H1 (cell line): ENCODE results near the gene PCDHGA11. TPM values are rescaled to one million over a fixed set of nuclear protein-coding genes. Genes with fewer than 3 reads are reported as not detected.

Experiments used
- CTCF ChIA-PET: fragments of 300-600 bp; sonication (Branson Sonifier 250); formaldehyde crosslinking; loops from one replicate; lab custom pipeline; 2021; ENCODE audit not compliant: partially characterized antibody; lab: Charles Lee
- POLR2A ChIA-PET: fragments of 300-600 bp; sonication (Branson Sonifier 250); formaldehyde crosslinking; loops from one replicate; lab custom pipeline; 2021; ENCODE audit warnings: inconsistent platforms; ENCODE audit not compliant: partially characterized antibody; lab: Charles Lee
- DNase-seq, 2 experiments: peaks; one replicate each; pipeline versions ENCODE4 v3.0.0 to v3.0.0-alpha.2; 2010 to 2022; ENCODE audit warnings: low spot score in 2 of 2, low read depth in 1 of 2, mixed read lengths in 1 of 2
- FAIRE-seq: peaks from 2 replicates; lab custom pipeline; 2011; peaks lifted over from hg19 to GRCh38; lab: Jason Lieb, UNC
- H2AFZ ChIP-seq: 2 replicates; pipeline ENCODE4 v1.8.1; 2012; ENCODE audit warnings: low read length, inconsistent platforms
- H2AK5ac ChIP-seq: 2 replicates; pipeline ENCODE4 v1.6.1; 2013; ENCODE audit warnings: low read depth, low read length
- H2BK120ac ChIP-seq: replicated peaks from 2 replicates; pipeline ENCODE3; 2013; ENCODE audit warnings: low read depth, low read length, inconsistent platforms
- H2BK12ac ChIP-seq: 2 replicates; pipeline ENCODE4 v1.6.1; 2013; ENCODE audit warnings: low read depth, low read length
- H2BK15ac ChIP-seq: 2 replicates; pipeline ENCODE4 v1.6.1; 2013; ENCODE audit warnings: low read length
- H2BK20ac ChIP-seq: 2 replicates; pipeline ENCODE4 v1.6.1; 2013; ENCODE audit warnings: low read length
- H2BK5ac ChIP-seq: 2 replicates; pipeline ENCODE4 v1.6.1; 2013; ENCODE audit warnings: low read depth, low read length
- H3K14ac ChIP-seq: 2 replicates; pipeline ENCODE4 v1.6.1; 2013; ENCODE audit warnings: inconsistent platforms; ENCODE audit not compliant: insufficient read length
- H3K18ac ChIP-seq: 2 replicates; pipeline ENCODE4 v1.6.1; 2013; ENCODE audit warnings: low read length; ENCODE audit errors: extremely low read depth
- H3K23ac ChIP-seq: 2 replicates; pipeline ENCODE4 v1.6.1; 2013; ENCODE audit warnings: inconsistent platforms; ENCODE audit not compliant: insufficient read length
- H3K23me2 ChIP-seq: 2 replicates; pipeline ENCODE4 v1.6.1; 2013; ENCODE audit warnings: low read depth, low read length
- H3K27ac ChIP-seq: 2 replicates; pipeline ENCODE4 v1.6.1; 2011; ENCODE audit warnings: low read depth, low read length, inconsistent platforms
- H3K27me3 ChIP-seq, 4 experiments: replicated peaks in 1 of 4; 1 replicate in 1 of 4; 2 replicates in 3 of 4; pipeline versions ENCODE4 v1.6.1 to v1.8.1; 2011 to 2013; ENCODE audit warnings: low read length in 3 of 4, mild to moderate bottlenecking in 3 of 4, inconsistent platforms in 2 of 4, mixed read lengths in 2 of 4, moderate library complexity in 1 of 4; ENCODE audit not compliant: control insufficient read depth in 3 of 4, insufficient read depth in 3 of 4; ENCODE audit errors: extremely low read depth in 1 of 4
- H3K36me3 ChIP-seq, 4 experiments: 2 replicates each; pipeline versions ENCODE4 v1.6.1 to v1.8.1; 2011 to 2013; ENCODE audit warnings: mild to moderate bottlenecking in 4 of 4, low read length in 3 of 4, moderate library complexity in 2 of 4, control low read depth in 1 of 4, inconsistent platforms in 1 of 4; ENCODE audit not compliant: insufficient read depth in 4 of 4, control insufficient read depth in 2 of 4
- H3K4ac ChIP-seq: replicated peaks from 2 replicates; pipeline ENCODE3; 2013; ENCODE audit warnings: low read length, low read depth, mixed read lengths, inconsistent platforms; ENCODE audit not compliant: insufficient read length
- H3K4me1 ChIP-seq, 4 experiments: replicated peaks in 1 of 4; 1 replicate in 1 of 4; 2 replicates in 3 of 4; pipeline versions ENCODE4 v1.6.1 to v1.8.1; 2011 to 2013; ENCODE audit warnings: low read length in 3 of 4, inconsistent platforms in 2 of 4, mixed read lengths in 1 of 4; ENCODE audit not compliant: insufficient read depth in 4 of 4, control insufficient read depth in 3 of 4
- H3K4me2 ChIP-seq, 2 experiments: 2 replicates each; pipeline versions ENCODE4 v1.6.1 to v1.8.1; 2011 to 2013; ENCODE audit warnings: low read depth in 2 of 2, low read length in 2 of 2, control low read depth in 1 of 2, inconsistent platforms in 1 of 2, mild to moderate bottlenecking in 1 of 2; ENCODE audit not compliant: insufficient read depth in 1 of 2
- H3K4me3 ChIP-seq, 4 experiments: fragments of 200-600, 300-600 bp in 1 of 4; sonication (generic), shearing (Covaris generic), sonication (Bioruptor Twin) in 1 of 4; 2 replicates each; pipeline versions ENCODE4 v1.5.1 to v1.8.1; 2011 to 2016; ENCODE audit warnings: low read length in 4 of 4, low read depth in 3 of 4, control low read depth in 2 of 4, inconsistent platforms in 2 of 4, mild to moderate bottlenecking in 2 of 4, mixed read lengths in 1 of 4, moderate library complexity in 1 of 4; ENCODE audit not compliant: insufficient read depth in 2 of 4; ENCODE audit errors: extremely low read depth in 1 of 4
- H3K56ac ChIP-seq: replicated peaks from 2 replicates; pipeline ENCODE3; 2013; ENCODE audit warnings: low read depth, mild to moderate bottlenecking, mixed read lengths, low read length, inconsistent platforms; ENCODE audit not compliant: insufficient read length
- H3K79me1 ChIP-seq: 2 replicates; pipeline ENCODE4 v1.6.1; 2013; ENCODE audit warnings: low read depth, low read length, control low read depth
- H3K79me2 ChIP-seq, 2 experiments: 2 replicates each; pipeline versions ENCODE4 v1.6.1 to v1.8.1; 2012 to 2013; ENCODE audit warnings: low read length in 2 of 2, mild to moderate bottlenecking in 2 of 2, inconsistent platforms in 1 of 2; ENCODE audit not compliant: insufficient read depth in 2 of 2, control insufficient read depth in 1 of 2
- H3K9ac ChIP-seq, 4 experiments: replicated peaks in 1 of 4; 1 replicate in 1 of 4; 2 replicates in 3 of 4; pipeline versions ENCODE4 v1.6.1 to v1.8.1; 2011 to 2013; ENCODE audit warnings: low read depth in 3 of 4, low read length in 3 of 4, control low read depth in 2 of 4, mild to moderate bottlenecking in 2 of 4, moderate library complexity in 2 of 4, inconsistent platforms in 1 of 4; ENCODE audit errors: extremely low read depth in 1 of 4
- H3K9me3 ChIP-seq, 2 experiments: 2 replicates each; pipeline versions ENCODE4 v1.6.1 to v1.8.1; 2012 to 2013; ENCODE audit warnings: mild to moderate bottlenecking in 2 of 2, moderate library complexity in 2 of 2, control low read depth in 1 of 2, inconsistent platforms in 1 of 2, low read depth in 1 of 2, low read length in 1 of 2, mixed read lengths in 1 of 2; ENCODE audit not compliant: insufficient read depth in 2 of 2
- H4K20me1 ChIP-seq, 2 experiments: replicated peaks in 1 of 2; 2 replicates each; pipeline versions ENCODE3 to v1.8.1; 2011 to 2013; ENCODE audit warnings: inconsistent platforms in 2 of 2, low read length in 2 of 2, mild to moderate bottlenecking in 1 of 2; ENCODE audit not compliant: insufficient read depth in 2 of 2, control insufficient read depth in 1 of 2
- H4K5ac ChIP-seq: 2 replicates; pipeline ENCODE4 v1.6.1; 2013; ENCODE audit warnings: low read length, low read depth, mixed read lengths, inconsistent platforms; ENCODE audit not compliant: insufficient read length
- H4K8ac ChIP-seq: 2 replicates; pipeline ENCODE4 v1.8.0; 2013; ENCODE audit warnings: mild to moderate bottlenecking, moderate library complexity, low read length, inconsistent platforms; ENCODE audit not compliant: insufficient read depth; ENCODE audit errors: extremely low read depth
- H4K91ac ChIP-seq: replicated peaks from 2 replicates; pipeline ENCODE3; 2013; ENCODE audit warnings: low read length, mixed read lengths, inconsistent platforms; ENCODE audit not compliant: insufficient read length
- CBX5 ChIP-seq: fragments of 300-800, 300-1000 bp; sonication (generic); IDR thresholded peaks from 2 replicates; pipeline ENCODE4 v1.7.1; 2016; ENCODE audit warnings: antibody characterized with exemption, low read length, low read depth
- CBX8 ChIP-seq: fragments of 300-800, 300-1000 bp; sonication (generic); IDR thresholded peaks from 2 replicates; pipeline ENCODE4 v1.7.1; 2016; ENCODE audit warnings: low read depth, low read length, borderline replicate concordance
- CHD1 ChIP-seq: IDR thresholded peaks from 2 replicates; pipeline ENCODE4 v1.6.1; 2012; ENCODE audit warnings: low read depth, low read length, improper control_type of control experiment
- CTCF ChIP-seq, 3 experiments: IDR thresholded peaks; 1 replicate in 2 of 3; 2 replicates in 1 of 3; pipeline versions ENCODE4 v1.5.1 to v1.6.1; 2011; ENCODE audit warnings: low read length in 3 of 3, mild to moderate bottlenecking in 3 of 3, inconsistent platforms in 2 of 3, low read depth in 1 of 3, moderate library complexity in 1 of 3; ENCODE audit not compliant: insufficient read depth in 1 of 3; ENCODE audit errors: control extremely low read depth in 1 of 3
- KDM1A ChIP-seq: fragments of 200-600, 300-600 bp; sonication (generic); IDR thresholded peaks from 2 replicates; pipeline ENCODE4 v1.7.1; 2016; ENCODE audit warnings: mild to moderate bottlenecking, low read length, borderline replicate concordance
- KDM4A ChIP-seq: IDR thresholded peaks from one replicate; pipeline ENCODE4 v1.7.1; 2012; ENCODE audit warnings: low read depth, mild to moderate bottlenecking, moderate library complexity, low read length, inconsistent platforms; ENCODE audit not compliant: severe bottlenecking
- PHF8 ChIP-seq: fragments of 200-600 bp; sonication (generic); conservative IDR thresholded peaks from 2 replicates; pipeline ENCODE4 v1.7.1; 2012; ENCODE audit warnings: low read depth, mild to moderate bottlenecking, inconsistent platforms, low read length, moderate library complexity
- SRF ChIP-seq: IDR thresholded peaks from 2 replicates; pipeline ENCODE4 v1.6.1; 2011; ENCODE audit warnings: mild to moderate bottlenecking, low read depth, low read length, moderate library complexity
- TAF1 ChIP-seq: IDR thresholded peaks from 2 replicates; pipeline ENCODE4 v1.6.1; 2011; ENCODE audit warnings: mild to moderate bottlenecking, low read depth, low read length
- TAF7 ChIP-seq: optimal IDR thresholded peaks from 2 replicates; pipeline ENCODE3; 2011; ENCODE audit warnings: low read depth, mild to moderate bottlenecking, inconsistent platforms, low read length, moderate library complexity, borderline replicate concordance
- TBP ChIP-seq: IDR thresholded peaks from 2 replicates; pipeline ENCODE4 v1.6.1; 2011; ENCODE audit warnings: low read depth, low read length, improper control_type of control experiment
- ZNF274 ChIP-seq: IDR thresholded peaks from 2 replicates; pipeline ENCODE4 v1.7.0; 2012; ENCODE audit warnings: low read length, borderline replicate concordance; ENCODE audit errors: extremely low read depth
- WGBS, 2 experiments: shearing (Covaris generic) in 1 of 2; methylation state at CpG; one replicate each; pipeline versions ENCODE4 v1.1.6 to v1.1.7; 2013 to 2015; ENCODE audit warnings: low lambda C conversion rate in 2 of 2, mixed read lengths in 2 of 2, inconsistent platforms in 1 of 2, low coverage in 1 of 2, missing lambda C conversion rate in 1 of 2; ENCODE audit not compliant: insufficient replicate concordance in 2 of 2, insufficient coverage in 1 of 2, insufficient read length in 1 of 2; ENCODE audit errors: extremely low coverage in 1 of 2, missing lambda C conversion rate in 1 of 2; 5-methylcytosine and 5-hydroxymethylcytosine counted together
- polyA plus RNA-seq, 7 experiments: library from polyadenylated mRNA; depleted of rRNA in 3 of 7; stranded (reverse) in 5 of 7; unstranded in 2 of 7; fragments of >200 nt in 5 of 7; fragments of 200-250 nt in 2 of 7; gene quantifications; 1 replicate in 5 of 7; 2 replicates in 1 of 7; 4 replicates in 1 of 7; pipeline versions ENCODE4 v1.2.1 to v1.2.3, GENCODE V29; 2011 to 2013; ENCODE audit warnings: missing spikeins in 2 of 7, mixed read lengths in 2 of 7
- total RNA-seq: library from RNA; stranded (reverse); fragmentation: NEBNext Ultra II Directional; extraction: Animal tissue kit (Norgen Biotek cat#: 25700); gene quantifications from 2 replicates; pipeline ENCODE4 v1.2.1, GENCODE V29; 2021

Gene PCDHGA11
- total and polyA plus RNA-seq, 2 of the 8 experiments (the other 6 are each of a cell fraction or from before 2014, with no cell fraction given): 2.2 to 8.2 TPM

DNA sequence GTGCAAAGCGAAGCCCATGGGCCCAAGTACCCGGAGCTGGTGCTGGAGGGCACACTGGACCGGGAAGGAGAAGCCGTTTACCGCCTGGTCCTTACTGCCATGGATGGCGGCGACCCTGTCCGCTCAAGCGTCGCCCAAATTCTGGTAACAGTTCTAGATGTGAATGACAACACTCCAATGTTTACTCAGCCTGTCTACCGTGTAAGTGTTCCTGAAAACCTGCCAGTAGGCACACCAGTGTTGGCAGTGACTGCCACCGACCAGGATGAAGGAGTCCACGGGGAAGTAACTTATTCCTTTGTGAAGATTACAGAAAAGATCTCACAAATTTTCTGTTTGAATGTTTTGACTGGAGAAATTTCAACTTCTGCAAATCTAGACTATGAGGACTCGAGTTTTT, 46.2 kb upstream of the PCDHGA11 start:
- Histone ChIP-seq H2BK20ac (no peak overlapping the region), H3K4me1 (no peaks in the 10 kb centered on the region), H2AK5ac (no peak overlapping the region), H3K14ac (no peak overlapping the region), H4K91ac (no peak overlapping the region), H3K4ac (no peak overlapping the region), H4K20me1 (no peaks in the 10 kb centered on the region), H3K4me3 (no peak overlapping the region), H3K56ac (no peak overlapping the region), H3K9ac (no peak overlapping the region), H3K23ac (no peak overlapping the region), H3K9me3 (peaks cover 36 to 51% of the 10 kb centered on the region in 2 experiments; a peak in 3 of 4 replicates), H3K23me2 (no peaks in the 10 kb centered on the region), H3K27me3 (no peaks in the 10 kb centered on the region), H4K5ac (no peak overlapping the region), H2AFZ (no peak overlapping the region), H3K18ac (no peak overlapping the region), H3K27ac (no peak overlapping the region), H3K79me2 (no peaks in the 10 kb centered on the region), H2BK5ac (no peak overlapping the region), H2BK12ac (no peak overlapping the region), H2BK15ac (no peak overlapping the region), H3K4me2 (no peak overlapping the region), H4K8ac (no peak overlapping the region), H2BK120ac (no peak overlapping the region), H3K36me3 (peaks cover 0 to 3% (median 0%) of the 10 kb centered on the region in 4 experiments; a peak in 2 of 8 replicates), H3K79me1 (no peaks in the 10 kb centered on the region)
- CTCF ChIA-PET: interaction anchor here (0.7 to 2.9 kb wide), 17 partner anchors 10 to 183 kb away, joined by 3 to 11 read pairs (median 4); partner anchors contain the start of genes PCDHGA10, PCDHGA5, PCDHGB2 and PCDHGB4
- DNase-seq: no peak
- no peak for FAIRE-seq
- POLR2A ChIA-PET: interaction anchor here (1.3 kb wide), 1 partner anchor 16 kb away, joined by 3 read pairs; no protein-coding TSS in a partner anchor
- 93% methylated on average over 14 of the region's 14 CpGs; no CpG with 5 or more reads in 1 of the 2 experiments for WGBS, 2 experiments
- no peak for TF ChIP-seq KDM1A
- no peak for TF ChIP-seq TAF1
- no peak for TF ChIP-seq KDM4A
- TF ChIP-seq CBX8: no peak
- no peak for TF ChIP-seq CHD1
- TF ChIP-seq ZNF274: no peak
- no peak for TF ChIP-seq TAF7
- no peak for TF ChIP-seq CBX5
- no peak for TF ChIP-seq TBP
- no peak for TF ChIP-seq PHF8
- TF ChIP-seq CTCF (IDR thresholded peaks at IDR 0.05; ENCODE audit: control extremely low read depth in 1 of 3, insufficient read depth in 1 of 3, low read depth in 1 of 3, low read length in 3 of 3): no peak
- TF ChIP-seq SRF: no peak
